ENCODE data around the gene NELL1.
"Not testable (repeated sequence)": the region's sequence is repeated elsewhere in the genome, so short reads cannot be mapped to it uniquely, and the experiment has no call there.

NELL1 gene

DNA sequence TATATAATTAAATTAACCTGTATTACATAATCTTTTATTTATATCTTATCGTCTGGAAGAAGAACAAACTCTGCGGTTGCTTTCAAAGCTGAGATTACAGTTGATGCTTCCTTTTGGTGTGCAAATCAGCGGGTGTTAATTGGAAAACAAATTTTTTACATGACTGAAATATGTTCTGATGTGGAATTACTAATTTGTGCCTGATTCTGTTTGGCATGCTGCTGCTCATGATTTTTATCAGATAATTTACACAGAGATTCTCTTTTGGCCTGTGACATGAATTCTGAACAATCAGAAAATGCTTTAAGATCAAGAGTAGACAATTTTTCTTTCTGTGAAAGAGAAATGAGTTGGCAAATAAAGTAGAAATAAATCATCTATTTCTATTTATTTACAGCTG, 510.8 kb downstream of the NELL1 start:
- DNase-seq (ENCODE audit: low read depth in 1 of 2, low spot score in 1 of 2), result no peak

- no peak for DNase-seq (ENCODE audit: low read depth in 1 of 2, low spot score in 1 of 2)
These were observed 516.6 kb downstream of the NELL1 start for GRCh38 chr11:21185959-21186358.

GRCh38 chr11:21190181-21190580, 520.8 kb downstream of the NELL1 start:
- no peak for DNase-seq (ENCODE audit: low read depth in 1 of 2, low spot score in 1 of 2)

- no peak for DNase-seq (ENCODE audit: low read depth in 1 of 2, low spot score in 1 of 2)
These were observed 526.6 kb downstream of the NELL1 start for GRCh38 chr11:21195995-21196394.

DNA sequence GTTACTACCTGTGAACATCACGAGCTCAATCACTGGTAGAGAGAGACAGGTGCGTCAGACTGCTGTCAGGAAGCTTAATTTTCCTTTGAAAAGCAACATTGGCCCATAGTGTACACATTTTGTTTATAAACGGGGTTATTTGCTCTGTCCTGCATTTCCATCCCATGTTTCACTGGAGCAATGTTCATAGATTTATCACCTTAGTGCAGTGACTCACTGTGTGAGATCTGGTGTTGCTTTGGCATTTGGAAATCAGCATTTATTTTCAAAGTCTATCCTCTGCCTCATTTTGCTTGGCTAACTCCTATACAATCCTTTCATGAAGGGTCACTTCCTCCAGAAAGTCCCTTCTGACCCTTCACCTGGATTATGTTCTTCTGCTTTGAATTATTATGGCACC, 529.1 kb downstream of the NELL1 start:
- DNase-seq (ENCODE audit: low read depth in 1 of 2, low spot score in 1 of 2), result no peak

DNA sequence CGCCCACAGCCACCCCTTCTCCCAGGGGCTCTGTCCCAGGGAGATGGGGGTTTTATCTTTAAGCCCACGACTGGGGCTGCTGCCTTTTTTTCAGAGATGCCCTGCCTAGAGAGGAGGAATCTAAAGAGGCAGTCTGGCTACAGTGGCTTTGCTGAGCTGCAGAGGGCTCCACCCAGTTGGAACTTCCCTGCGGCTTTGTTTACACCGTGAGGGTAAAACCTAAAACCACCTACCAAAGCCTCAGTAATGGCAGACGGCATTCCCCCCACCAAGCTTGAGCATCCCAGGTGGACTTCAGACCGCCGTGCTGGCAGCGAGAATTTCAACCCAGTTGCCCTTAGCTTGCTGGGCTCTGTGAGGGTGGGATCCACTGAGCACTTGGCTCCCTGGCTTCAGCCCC, 535.8 kb downstream of the NELL1 start:
- DNase-seq (ENCODE audit: low read depth in 1 of 2, low spot score in 1 of 2), result no peak

- DNase-seq (ENCODE audit: low read depth in 1 of 2, low spot score in 1 of 2), result no peak
These were observed 556.5 kb downstream of the NELL1 start for GRCh38 chr11:21225860-21226259.

GRCh38 chr11:21229224-21229623, 559.8 kb downstream of the NELL1 start:
- DNase-seq (ENCODE audit: low read depth in 1 of 2, low spot score in 1 of 2), result no peak

DNA sequence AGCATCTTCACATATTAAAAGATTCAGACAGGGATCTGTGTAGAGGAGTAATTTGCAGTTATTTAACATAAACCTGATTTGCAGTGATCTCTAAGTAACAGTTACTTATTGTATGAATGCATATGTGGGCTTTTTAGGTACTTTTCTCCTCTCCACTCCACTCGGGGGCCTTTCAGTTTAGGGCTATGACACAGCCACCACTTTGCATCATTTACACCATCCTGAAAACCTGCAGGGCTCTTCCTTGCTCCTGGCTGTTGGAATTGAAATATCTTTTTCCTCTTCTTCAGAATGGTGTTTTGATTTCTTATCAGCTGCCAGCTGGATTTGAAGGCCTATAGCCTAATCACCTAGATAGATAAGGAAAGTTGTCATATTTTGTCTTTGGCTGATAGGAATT, 580.8 kb downstream of the NELL1 start:
- DNase-seq (ENCODE audit: low read depth in 1 of 2, low spot score in 1 of 2), result no peak

- no peak for DNase-seq (ENCODE audit: low read depth in 1 of 2, low spot score in 1 of 2)
These were observed 584.7 kb downstream of the NELL1 start for GRCh38 chr11:21254055-21254454.

DNA sequence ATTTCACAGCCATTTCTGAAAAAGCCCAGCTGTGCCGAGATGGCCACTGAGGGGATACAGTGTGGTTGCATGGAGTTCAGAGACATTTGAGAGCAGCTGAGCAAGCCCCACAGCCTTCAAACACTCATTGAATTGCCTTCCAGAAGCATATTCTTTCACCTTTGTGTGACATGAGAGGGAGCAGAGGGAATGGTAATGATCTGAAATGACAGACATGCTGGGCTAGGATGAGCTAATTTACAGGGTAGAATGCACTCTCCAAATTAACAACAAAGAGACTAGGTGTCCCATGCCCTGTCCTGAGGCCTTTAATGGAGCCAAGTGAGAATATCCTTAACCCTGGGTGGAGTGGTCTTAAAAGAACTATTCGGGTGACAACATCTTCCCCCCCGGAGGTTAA, 585.4 kb downstream of the NELL1 start:
- no peak for DNase-seq (ENCODE audit: low read depth in 1 of 2, low spot score in 1 of 2)

DNA sequence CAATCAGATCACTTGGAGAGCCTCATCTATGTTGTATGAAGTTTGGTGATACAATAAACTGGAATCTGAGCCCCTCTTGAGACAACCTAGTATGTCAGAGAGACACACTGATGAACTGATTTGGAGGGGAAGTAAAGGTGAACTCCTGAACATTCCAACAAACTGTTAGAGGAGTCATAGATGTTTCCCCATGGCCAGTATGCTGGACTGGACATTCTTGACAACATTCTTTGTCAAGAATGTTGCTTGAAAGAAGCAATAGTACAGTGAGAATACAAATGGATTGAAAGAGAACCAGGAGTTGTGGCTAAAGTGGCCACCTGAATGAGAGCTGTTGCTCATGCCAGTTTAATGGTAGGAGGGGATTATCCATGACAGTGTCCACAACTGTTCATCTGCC, 588.1 kb downstream of the NELL1 start:
- no peak for DNase-seq (ENCODE audit: low read depth in 1 of 2, low spot score in 1 of 2)

DNA sequence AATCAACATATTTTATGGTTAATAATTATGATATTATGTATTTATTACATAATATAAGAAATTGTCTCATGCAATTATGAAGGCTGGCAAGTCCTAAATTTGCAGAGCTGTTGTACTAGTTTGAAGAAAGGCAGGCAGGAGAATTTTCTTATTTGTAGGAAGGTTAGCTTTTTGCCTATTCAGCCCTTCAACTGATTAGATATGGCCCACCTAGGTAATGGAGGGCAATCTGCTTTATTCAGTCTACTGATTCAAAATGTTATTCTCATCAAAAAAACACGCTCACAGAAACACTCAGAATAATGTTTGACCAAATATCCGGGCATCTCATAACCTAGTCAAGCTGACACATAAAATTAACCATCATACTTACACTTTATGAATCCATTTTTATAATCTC, 589.0 kb downstream of the NELL1 start:
- no peak for DNase-seq (ENCODE audit: low read depth in 1 of 2, low spot score in 1 of 2)

DNA sequence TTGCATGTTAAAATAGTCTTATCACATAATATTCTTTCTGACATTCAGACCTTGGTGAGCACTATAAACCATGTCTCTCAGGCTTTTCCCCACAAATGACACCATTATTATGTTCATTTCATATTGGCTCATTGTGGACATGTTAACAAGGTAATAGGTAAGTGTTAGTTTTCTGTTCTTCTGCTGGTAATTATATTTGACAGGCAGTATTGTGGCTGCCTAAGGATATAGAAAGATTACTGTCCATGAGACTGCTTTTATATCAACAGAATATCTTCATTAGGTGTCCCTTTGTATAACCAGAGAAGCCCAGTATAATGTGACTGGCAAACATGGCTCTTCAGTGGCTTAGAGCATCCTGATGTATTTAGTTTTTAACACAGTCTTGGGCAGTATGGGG, 590.7 kb downstream of the NELL1 start:
- DNase-seq (ENCODE audit: low read depth in 1 of 2, low spot score in 1 of 2), result no peak

GRCh38 chr11:21262992-21263391, 593.6 kb downstream of the NELL1 start:
- no peak for DNase-seq (ENCODE audit: low read depth in 1 of 2, low spot score in 1 of 2)

- DNase-seq (ENCODE audit: low read depth in 1 of 2, low spot score in 1 of 2), result no peak
These were observed 594.7 kb downstream of the NELL1 start for GRCh38 chr11:21264125-21264524.

DNA sequence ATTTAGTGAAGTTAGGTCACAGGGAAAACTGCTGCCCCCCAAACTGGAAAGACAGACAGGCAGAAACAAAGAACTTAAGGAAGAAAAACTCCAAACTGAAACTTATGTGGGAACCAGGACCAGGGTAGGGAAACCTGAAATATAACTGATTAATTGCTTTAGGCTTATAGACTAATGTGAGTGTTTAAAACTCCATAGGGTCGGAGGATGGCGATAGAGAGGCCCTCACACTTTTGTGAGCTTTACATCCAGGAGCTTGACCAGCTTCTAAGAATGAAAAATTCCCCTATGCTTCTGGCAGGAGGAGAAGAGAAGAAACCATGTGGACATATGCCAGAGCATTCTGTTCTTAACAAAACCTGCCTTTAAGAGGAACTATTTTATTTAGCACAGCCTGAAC, 598.6 kb downstream of the NELL1 start:
- no peak for DNase-seq (ENCODE audit: low read depth in 1 of 2, low spot score in 1 of 2)

DNA sequence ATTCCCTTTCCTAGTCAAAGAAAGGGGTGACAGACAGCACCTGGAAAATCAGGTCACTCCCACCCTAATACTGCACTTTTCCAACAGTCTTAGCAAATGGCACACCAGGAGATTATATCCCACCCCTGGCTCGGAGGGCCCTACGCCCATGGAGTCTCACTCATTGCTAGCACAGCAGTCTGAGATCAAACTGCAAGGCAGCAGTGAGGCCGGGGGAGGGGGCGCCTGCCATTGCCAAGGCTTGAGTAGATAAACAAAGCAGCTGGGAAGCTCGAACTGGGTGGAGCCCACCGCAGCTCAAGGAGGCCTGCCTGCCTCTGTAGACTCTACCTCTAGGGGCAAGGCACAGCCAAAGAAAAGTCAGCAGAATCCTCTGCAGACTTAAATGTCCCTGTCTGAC, 602.8 kb downstream of the NELL1 start:
- not testable (repeated sequence) for DNase-seq (ENCODE audit: low read depth in 1 of 2, low spot score in 1 of 2)

DNA sequence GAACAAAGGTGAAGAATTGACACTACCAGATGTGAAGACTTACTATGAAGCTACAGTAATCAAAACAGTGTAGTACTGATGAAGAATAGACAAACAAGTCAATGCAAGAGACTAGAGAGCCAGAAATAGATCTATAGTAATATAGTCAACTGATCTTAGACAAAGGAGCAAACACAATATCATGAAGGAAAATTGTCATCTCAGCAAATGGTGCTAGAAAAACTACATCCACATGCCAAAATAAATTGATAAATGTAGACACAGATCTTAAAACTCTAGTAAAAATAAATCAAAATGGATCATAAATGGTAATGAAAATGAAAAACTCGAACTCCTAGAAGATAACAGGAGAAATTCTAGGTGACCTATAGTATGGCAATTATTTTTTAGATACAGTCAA, 609.5 kb downstream of the NELL1 start:
- DNase-seq (ENCODE audit: low read depth in 1 of 2, low spot score in 1 of 2), result no peak

DNA sequence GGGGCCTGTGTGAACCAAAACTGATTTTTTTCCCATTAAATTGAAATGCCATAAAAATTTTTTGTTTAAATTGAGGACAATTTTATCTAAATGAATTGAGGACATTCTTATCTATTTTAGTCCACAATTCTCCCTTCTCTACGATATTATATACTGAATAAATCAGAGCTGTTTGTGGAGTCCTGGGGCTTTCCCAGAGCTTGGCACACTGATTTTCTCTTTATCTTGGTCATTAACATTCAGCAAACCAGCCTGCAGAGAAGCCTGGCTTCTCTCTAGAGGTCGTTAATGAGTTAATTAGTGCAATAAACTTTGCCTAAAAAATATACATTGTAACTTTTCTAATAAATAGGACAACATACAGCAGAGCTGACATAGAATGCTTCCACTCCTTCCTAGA, 615.7 kb downstream of the NELL1 start:
- DNase-seq (ENCODE audit: low read depth in 1 of 2, low spot score in 1 of 2), result no peak

GRCh38 chr11:21289686-21290085, 620.3 kb downstream of the NELL1 start:
- no peak for DNase-seq (ENCODE audit: low read depth in 1 of 2, low spot score in 1 of 2)

DNA sequence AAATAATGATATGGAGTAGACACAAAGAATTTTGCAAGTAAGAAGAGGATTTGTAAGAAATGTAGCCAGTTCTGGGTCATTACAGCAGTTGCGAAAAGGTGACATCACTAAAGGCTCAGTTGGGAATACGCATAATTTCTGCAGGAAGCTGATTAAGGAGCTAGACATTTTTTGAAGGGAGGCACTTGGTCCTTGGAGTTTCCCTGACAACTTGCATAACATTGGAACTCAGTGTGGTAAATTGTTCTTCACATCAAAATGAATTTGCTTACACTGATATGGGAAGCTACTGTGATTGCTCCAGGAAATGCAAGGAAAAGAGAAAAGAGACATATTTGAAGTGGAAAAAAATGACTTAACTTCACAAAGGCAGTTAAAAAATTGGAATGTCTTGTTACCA, 626.1 kb downstream of the NELL1 start:
- DNase-seq (ENCODE audit: low read depth in 1 of 2, low spot score in 1 of 2), result no peak

DNA sequence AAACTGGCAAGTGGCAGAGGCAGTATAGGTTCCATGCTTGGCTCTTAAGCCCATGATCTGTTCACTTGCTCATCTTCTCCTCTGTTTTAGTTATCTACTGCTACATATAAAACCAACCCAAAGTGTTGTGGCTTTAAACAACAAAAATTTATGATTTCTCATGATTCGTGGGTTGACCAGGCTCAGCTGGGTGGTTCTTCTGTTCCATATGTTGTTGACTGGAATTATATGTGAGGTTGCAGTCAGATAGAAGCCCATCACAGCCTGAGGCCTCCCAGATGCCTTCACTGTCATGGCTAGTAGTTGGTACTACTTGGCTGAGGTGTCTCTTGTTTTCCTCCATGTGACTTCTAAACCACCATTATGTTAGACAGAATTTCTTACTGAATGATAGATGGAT, 632.6 kb downstream of the NELL1 start:
- DNase-seq (ENCODE audit: low read depth in 1 of 2, low spot score in 1 of 2), result no peak

DNA sequence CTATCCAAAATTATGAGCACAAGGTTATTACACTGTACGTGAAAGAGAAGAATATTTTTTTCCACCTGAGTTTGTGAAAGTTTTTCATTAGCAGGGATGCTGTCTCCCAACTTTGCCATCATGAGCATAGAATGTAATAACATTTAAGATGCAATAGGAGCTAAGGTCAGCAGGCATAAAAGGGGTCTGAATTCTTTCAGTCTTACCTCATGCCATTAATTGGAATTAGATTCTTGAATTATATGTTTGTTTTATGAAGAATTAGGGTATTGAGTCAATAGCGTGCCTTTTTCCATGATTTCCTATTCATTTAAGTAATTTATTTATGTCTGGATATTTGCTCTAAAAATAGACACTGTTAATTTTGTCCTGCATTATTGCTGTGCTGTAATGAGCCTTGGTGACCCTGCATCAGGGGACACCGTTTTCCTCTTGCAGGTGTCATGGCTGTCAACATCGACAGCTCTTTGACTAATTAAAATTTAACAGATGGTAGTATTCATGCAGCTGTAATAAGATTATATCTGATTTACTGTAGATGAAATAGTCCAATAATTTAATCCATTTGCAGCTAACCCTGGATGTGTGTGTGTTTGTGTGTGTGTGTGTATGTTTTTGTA, 637.5 kb downstream of the NELL1 start:
- DNase-seq (ENCODE audit: low read depth in 1 of 2, low spot score in 1 of 2), result no peak

Measured in activated CD4-positive, alpha-beta T cell treated with anti-CD3 and anti-CD28 coated beads, Interleukin-2, amount 50 U/mL, for 24 hours (primary cell).